Tibial nerve (tissue), 3 donors: ENCODE data around the gene ARHGAP27.

Experiments used
- POLR2A ChIP-seq, 2 donors: fragments of 450-650 bp; IDR thresholded peaks; one replicate each; pipeline ENCODE4 v1.6.1; 2017; ENCODE audit warnings: antibody characterized with exemption in 2 of 2, mild to moderate bottlenecking in 2 of 2, moderate library complexity in 2 of 2
- TF ChIP-seq, protein P1 (sequence below), 5 experiments: fragments of 200-600 bp in 3 of 5; fragments of 450-650 bp in 2 of 5; sonication (generic) in 3 of 5; IDR thresholded peaks; one replicate each; pipeline ENCODE4 v1.5.1; 2016 to 2019; ENCODE audit warnings: antibody characterized with exemption in 5 of 5, mild to moderate bottlenecking in 3 of 5, moderate library complexity in 2 of 5

DNA sequence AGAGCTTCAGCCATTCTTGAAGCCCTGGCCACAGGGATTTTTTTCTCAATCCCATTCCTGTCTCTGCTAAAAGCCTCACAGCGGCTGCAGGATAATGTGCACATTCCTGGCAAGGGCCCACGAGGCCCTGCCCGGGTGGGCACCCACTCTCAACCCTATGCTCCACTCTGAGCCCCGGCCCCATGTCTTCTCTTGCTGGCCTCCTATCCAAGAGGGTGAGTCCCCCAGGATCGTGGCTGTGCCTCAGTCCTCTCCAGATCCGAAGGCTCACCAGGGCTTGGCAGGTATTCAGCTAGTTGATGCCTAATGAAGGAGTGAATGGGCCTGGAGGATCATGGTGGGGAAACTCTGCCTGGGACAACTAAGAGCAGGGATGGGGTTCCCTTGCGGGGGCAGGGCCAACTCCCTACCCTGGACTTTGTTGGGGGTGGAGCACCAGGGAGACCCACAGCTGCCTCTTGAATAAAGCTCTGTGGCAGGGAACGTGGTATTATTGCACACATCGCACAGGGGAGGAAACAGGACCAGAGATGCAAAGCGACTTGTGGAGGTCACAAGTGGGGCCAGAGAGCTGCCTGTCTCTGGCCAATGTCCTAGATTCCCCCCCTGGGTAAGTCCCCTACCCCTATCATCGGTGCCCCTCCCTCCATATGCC lies 5.4 kb downstream of the ARHGAP27 start:
- TF ChIP-seq, protein P1, sequence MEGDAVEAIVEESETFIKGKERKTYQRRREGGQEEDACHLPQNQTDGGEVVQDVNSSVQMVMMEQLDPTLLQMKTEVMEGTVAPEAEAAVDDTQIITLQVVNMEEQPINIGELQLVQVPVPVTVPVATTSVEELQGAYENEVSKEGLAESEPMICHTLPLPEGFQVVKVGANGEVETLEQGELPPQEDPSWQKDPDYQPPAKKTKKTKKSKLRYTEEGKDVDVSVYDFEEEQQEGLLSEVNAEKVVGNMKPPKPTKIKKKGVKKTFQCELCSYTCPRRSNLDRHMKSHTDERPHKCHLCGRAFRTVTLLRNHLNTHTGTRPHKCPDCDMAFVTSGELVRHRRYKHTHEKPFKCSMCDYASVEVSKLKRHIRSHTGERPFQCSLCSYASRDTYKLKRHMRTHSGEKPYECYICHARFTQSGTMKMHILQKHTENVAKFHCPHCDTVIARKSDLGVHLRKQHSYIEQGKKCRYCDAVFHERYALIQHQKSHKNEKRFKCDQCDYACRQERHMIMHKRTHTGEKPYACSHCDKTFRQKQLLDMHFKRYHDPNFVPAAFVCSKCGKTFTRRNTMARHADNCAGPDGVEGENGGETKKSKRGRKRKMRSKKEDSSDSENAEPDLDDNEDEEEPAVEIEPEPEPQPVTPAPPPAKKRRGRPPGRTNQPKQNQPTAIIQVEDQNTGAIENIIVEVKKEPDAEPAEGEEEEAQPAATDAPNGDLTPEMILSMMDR (IDR thresholded peaks at IDR 0.05): no peak
- TF ChIP-seq POLR2A (IDR thresholded peaks at IDR 0.05): no peak
